NCI-H345 treated with DMSO at 0.1 percent for 48 hours (cell line): ENCODE results near the gene LDB2.

Experiments used
- DNase-seq: peaks from one replicate; lab custom pipeline; 2025; ENCODE audit not compliant: unreplicated experiment; lab: John Stamatoyannopoulos, UW

The LDB2 gene

GRCh38 chr4:16809064-16809463, 89.4 kb downstream of the LDB2 start:
- no peak for DNase-seq

- no peak for DNase-seq
These were observed 91.1 kb downstream of the LDB2 start for GRCh38 chr4:16807355-16807754.

- no peak for DNase-seq
These were observed 93.9 kb downstream of the LDB2 start for GRCh38 chr4:16804581-16804980.

DNA sequence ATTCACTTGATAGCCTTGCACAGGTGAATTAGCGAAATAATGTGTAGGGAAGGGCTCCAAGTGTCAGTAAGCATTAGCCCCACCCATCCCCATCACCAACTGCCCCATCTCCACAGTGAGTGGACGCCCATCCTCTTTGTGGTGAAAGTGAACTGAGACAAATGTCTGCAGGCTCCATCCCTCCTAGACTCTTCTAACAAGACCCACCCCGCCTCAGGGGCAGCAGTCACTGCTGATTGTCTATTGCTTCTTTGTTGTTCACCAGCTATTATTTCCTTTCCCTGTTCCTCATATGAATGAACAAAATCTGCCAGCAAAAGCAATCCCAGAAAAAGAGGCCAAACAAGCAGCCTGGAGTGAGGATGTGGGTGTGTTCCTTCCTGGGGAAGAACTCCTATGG, 96.4 kb downstream of the LDB2 start:
- no peak for DNase-seq

DNA sequence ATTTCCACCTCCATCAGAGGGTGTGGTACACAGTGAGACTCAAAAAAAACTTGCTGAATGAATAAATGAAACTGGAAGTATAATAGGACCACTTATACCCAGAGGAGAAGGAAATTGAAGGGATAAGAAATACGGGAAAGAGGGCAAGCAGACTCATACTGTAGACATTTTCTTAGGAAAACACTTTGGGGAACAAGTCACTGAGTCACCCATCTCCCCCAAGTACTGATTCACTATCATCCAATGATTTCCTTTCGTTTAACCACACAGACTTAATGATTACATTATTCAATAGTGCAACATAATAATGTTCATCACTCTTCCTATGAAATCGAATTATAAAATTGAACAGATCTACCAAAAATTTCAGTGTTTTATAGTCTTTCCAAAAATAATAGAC, 97.1 kb downstream of the LDB2 start:
- DNase-seq: no peak

GRCh38 chr4:16794816-16795445, 103.5 kb downstream of the LDB2 start:
- no peak for DNase-seq

- no peak for DNase-seq
These were observed 107.0 kb downstream of the LDB2 start for GRCh38 chr4:16791460-16791859.

DNA sequence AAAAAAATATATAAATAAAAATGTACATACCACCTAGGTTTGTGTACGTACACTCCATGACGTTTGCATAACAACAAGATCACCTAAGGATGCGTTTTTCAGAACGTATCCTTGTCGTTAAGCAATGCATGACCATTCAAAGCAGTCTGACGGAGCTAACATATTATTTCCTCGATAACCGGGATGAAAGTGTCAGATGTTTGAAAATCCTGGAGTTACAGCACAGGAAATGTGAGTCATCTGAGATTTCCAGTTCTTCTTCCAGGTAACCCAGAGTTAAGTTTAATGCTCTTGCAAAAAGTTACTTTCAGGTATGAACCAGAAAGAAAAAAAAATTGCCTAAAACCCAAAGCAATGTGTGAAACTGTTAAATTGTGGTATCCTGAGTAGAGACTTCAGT, 107.9 kb downstream of the LDB2 start:
- DNase-seq: no peak

DNA sequence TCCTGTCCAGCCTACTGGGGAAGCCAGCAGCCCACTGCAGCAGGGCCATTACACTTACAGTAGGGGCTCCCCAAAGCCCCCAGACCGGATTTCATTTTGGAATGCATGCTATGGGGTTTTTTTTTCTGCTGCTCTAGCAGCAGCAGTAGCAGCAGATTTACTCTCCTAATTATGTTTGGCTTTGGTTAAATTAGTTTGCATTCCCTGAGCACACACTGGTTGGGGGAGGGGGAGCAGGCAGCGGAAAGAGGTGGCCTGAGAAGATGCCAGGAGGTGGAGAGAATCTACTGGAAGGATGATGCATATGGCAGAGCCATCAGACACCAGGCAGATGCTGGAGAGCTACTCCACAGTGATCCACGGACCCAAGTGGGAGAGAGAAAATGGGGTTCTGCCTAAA, 109.6 kb downstream of the LDB2 start:
- no peak for DNase-seq

DNA sequence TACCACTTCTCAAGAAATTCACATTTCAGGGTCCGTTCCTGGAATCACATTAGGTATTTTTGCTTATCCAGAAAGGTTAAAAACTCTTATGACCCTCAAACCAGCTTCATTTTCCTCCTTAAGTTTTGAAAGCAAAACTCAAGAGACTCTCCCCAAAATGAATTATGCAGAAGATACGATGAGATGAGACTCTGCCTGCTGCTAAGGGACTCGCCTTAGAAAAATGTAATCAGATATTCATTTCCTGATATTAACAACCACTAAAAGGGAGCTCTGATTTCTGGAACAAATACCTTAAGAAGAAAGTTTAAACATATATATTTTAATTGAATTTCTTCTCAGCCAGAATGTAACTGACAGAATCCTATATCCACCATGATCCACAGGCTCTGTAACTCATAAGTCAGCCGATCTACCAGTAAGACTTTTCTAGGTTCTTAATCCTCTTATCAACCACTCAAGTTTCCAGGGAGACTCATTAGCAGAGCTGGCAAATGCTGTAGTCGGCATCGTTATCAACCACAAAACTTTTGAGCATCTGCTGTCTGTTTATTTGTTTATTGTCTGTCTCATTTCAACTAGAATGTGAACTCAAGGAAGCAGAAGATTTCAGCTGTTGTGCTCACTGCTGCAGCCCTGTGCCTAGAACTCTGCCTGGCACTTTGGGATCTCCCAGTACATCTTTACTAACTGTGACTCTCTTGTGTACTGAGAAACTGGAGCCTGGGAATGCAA, 112.5 kb downstream of the LDB2 start:
- DNase-seq: no peak

- no peak for DNase-seq
These were observed 115.3 kb downstream of the LDB2 start for GRCh38 chr4:16783119-16783518.

DNA sequence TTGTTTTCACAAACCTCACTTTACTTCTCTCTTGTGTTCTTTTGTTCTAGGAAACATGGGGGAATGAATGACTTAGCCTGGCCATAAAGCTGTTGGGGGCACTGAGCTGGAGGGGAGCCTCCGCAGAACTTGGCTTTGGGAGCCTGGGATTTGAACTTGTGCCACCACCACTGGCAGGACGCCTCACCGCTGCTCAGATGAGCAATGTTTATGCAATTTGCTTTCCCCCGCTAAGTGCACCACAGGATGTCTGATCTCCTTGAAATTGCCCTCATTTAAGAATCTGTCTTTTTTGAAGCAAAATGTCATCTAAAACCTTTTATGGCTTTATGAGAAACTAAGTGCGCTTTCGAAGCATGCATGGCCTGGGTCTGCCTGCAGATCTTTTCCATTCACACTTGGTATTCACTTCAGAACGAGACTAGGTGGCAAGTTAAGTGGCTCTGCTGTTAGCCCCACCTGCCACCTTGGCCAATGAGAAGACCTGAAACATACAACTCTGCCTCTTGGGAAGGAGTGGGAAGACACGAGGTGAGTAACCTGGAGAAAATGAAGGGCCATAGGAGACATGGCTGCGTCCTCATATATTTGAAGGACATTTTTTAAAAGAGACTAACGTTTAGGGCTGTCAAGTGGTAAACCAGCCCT, 119.3 kb downstream of the LDB2 start:
- DNase-seq: no peak

GRCh38 chr4:16777726-16778125, 120.7 kb downstream of the LDB2 start:
- no peak for DNase-seq

DNA sequence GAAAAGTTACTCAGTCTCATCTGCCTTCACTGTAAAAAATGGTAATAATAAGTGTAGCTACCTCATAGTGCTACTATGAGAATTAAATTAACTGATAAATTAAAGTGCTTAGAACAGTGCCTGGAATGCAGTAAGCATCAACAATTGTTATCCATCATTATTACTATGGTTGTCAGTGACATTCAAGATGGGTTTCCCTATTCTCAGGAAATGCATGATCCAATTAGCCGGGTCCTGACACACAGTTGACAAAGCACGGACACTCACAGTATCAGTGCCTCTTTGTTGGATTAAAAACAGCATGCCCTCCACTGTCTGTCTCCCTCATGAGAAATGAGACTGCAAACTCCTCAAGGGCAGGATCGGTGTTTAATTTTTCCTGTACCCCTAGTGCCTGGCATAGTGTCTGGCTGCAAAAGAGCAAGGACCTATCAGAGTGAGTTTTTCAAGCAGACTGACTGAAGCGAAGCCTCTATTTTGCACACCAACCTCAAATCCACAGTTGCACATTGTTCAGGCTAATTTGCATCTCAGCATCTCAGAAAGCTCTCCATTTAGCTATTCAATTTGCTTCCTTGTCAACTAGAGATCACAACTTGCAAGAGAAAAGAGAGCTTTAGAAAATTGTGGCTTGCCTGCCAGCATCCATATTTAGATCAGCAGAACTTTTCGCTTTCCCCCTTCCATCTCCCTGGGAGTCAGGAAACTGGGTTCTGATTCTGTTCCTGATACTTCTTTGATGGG, 122.9 kb downstream of the LDB2 start:
- DNase-seq: no peak

DNA sequence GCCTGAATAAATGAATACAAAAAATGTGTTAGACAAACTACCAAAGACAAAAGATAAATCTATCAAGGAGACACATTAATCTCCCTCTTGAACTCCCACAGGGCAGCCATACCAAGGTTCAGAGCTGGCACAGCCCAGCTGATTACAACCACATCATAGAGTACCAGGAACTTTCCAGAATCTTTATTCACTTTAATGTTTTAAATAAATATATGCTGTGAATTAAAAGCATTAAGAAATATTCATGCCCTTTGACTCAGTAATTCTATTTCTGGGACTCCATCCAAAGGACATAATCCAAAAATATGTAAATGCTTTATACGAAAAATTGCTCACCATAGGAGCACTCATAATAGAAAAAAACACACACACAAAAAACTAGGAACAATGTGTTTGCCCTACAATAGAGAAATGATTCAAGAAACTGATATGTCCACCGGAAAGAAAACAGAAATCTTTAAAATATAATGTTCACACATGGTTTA, 126.0 kb downstream of the LDB2 start:
- DNase-seq: no peak

- DNase-seq: no peak
These were observed 127.6 kb downstream of the LDB2 start for GRCh38 chr4:16770710-16771285.

DNA sequence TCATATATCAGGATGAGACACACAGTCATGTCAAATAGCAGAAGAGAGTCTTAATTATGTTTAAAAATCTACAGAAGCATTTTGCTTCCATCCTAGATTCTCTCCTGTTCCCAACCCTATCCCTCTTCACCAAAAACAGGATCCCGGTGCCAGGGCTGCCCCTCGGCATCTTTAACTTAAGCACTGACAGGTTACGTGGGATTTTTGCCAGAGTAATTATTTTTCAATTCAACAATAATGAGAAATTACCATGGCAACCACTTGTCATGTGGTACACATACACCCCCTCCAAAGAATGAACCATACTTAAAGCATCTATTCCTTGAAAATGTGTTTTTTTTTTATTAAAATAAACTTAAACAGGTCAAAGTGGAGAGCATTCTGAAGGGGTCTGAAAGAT, 130.6 kb downstream of the LDB2 start:
- no peak for DNase-seq

DNA sequence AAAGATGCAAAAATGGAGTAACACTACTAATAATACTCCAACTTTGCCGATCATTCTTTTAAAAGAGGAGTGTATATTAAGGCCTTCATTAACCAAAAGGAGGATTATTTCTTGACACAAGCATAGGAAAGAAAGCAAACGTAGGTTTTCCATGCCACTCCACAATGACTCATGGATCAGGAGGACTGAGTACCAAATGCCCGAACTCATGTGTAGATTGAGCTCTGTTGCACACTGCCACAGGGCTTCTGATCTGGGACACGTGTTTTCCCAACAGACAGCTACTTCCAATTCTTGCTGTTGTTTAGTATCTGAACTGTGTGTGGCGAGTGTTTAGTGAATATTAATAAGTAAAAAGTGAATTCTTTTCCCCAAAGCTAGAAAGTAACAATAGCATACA, 131.2 kb downstream of the LDB2 start:
- no peak for DNase-seq

DNA sequence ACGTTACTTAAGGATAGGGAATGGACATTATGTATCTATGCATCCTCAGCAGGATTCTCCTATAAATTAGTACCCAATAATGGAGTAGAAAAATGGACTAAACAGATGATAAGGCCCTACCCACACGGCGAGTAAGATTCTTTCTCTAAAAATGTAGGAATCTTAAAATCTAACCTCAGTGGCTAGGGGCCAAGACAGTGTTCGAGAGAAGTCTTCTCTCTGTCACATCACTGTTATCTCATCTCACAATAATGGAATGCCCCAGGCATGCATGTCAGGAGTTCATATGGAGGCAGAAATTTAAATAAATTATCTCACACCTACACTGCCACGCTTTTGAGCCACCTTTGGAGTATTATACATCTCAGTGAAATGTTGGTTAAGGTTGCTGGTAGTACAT, 132.9 kb downstream of the LDB2 start:
- DNase-seq: no peak

DNA sequence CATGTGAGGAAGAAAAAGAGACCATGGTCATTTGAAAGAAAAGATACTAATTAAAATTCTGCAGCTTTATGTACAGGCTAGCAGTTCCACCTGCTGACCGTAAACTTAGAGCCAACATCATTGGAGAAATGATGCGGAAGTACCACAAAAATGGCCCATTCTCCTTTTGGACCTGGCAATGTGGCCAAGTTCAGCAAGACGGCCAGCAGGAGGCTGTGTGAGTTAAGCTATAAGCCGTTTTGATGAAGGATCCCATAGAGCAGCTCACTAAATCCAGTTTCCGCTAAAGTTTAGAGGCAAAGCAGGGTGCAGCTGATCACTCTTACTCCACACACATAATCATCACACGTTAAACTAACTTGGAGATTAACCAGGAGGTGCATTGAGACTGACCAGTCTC, 133.8 kb downstream of the LDB2 start:
- DNase-seq: no peak

- DNase-seq: no peak
These were observed 137.7 kb downstream of the LDB2 start for GRCh38 chr4:16760617-16761363.
